CD14-positive monocyte (primary cell): ENCODE measurements around the gene EPS8L1. TPM values are rescaled to one million over a fixed set of nuclear protein-coding genes. Genes with fewer than 3 reads are reported as not detected.

Source experiments
- DNase-seq, 3 donors: peaks; one replicate each; pipeline ENCODE4 v3.0.0-alpha.2; 2011 to 2022
- H2AFZ ChIP-seq: 2 replicates; pipeline ENCODE4 v1.6.0; 2012; ENCODE audit warnings: mild to moderate bottlenecking, low read depth, low read length, inconsistent platforms; ENCODE audit not compliant: insufficient read depth, poor library complexity, severe bottlenecking
- H3K27ac ChIP-seq, 2 donors: 1 replicate in 1 of 2; 2 replicates in 1 of 2; pipeline ENCODE4 v1.5.1; 2012 to 2013; ENCODE audit warnings: low read length in 2 of 2, control low read depth in 1 of 2, inconsistent platforms in 1 of 2, low read depth in 1 of 2, mild to moderate bottlenecking in 1 of 2
- H3K27me3 ChIP-seq, 2 donors: one replicate each; pipeline versions ENCODE4 v1.6.0 to v1.6.1; 2011 to 2013; ENCODE audit warnings: low read length in 2 of 2; ENCODE audit not compliant: control insufficient read depth in 2 of 2, insufficient read depth in 2 of 2
- H3K36me3 ChIP-seq, 2 donors: replicated peaks in 1 of 2; 1 replicate in 1 of 2; 2 replicates in 1 of 2; pipeline versions ENCODE4 v1.5.1 to v1.6.1; 2012 to 2013; ENCODE audit warnings: low read length in 2 of 2, control low read depth in 1 of 2, inconsistent platforms in 1 of 2, mild to moderate bottlenecking in 1 of 2; ENCODE audit not compliant: insufficient read depth in 2 of 2, control insufficient read depth in 1 of 2
- H3K4me1 ChIP-seq, 2 donors: 1 replicate in 1 of 2; 2 replicates in 1 of 2; pipeline versions ENCODE4 v1.5.1 to v1.6.1; 2012 to 2013; ENCODE audit warnings: low read length in 2 of 2, control low read depth in 1 of 2, inconsistent platforms in 1 of 2, mild to moderate bottlenecking in 1 of 2, moderate library complexity in 1 of 2; ENCODE audit not compliant: insufficient read depth in 2 of 2, control insufficient read depth in 1 of 2
- H3K4me2 ChIP-seq: replicated peaks from 2 replicates; pipeline ENCODE3; 2012; ENCODE audit warnings: low read length, moderate library complexity, mild to moderate bottlenecking; ENCODE audit not compliant: poor library complexity, severe bottlenecking; ENCODE audit errors: extremely low read depth
- H3K4me3 ChIP-seq, 3 experiments: fragments of 200-600 bp in 1 of 3; sonication (generic) in 1 of 3; replicated peaks in 1 of 3; 1 replicate in 2 of 3; 2 replicates in 1 of 3; pipeline ENCODE4 v1.5.1; 2011 to 2013; ENCODE audit warnings: low read length in 3 of 3, mild to moderate bottlenecking in 3 of 3, control low read depth in 2 of 3, low read depth in 2 of 3, inconsistent platforms in 1 of 3, moderate library complexity in 1 of 3
- H3K79me2 ChIP-seq: 2 replicates; pipeline ENCODE4 v1.6.0; 2012; ENCODE audit warnings: mild to moderate bottlenecking, control low read depth, inconsistent platforms, low read length, moderate library complexity; ENCODE audit not compliant: insufficient read depth
- H3K9ac ChIP-seq: 2 replicates; pipeline ENCODE4 v1.6.0; 2017; ENCODE audit warnings: low read length, mild to moderate bottlenecking; ENCODE audit not compliant: insufficient read depth, poor library complexity, severe bottlenecking
- H3K9me3 ChIP-seq, 2 donors: replicated peaks in 1 of 2; 1 replicate in 1 of 2; 2 replicates in 1 of 2; pipeline versions ENCODE4 v1.5.1 to v1.6.1; 2012 to 2013; ENCODE audit warnings: low read length in 2 of 2, control low read depth in 1 of 2; ENCODE audit not compliant: control insufficient read depth in 1 of 2, insufficient read depth in 1 of 2
- H4K20me1 ChIP-seq: 2 replicates; pipeline ENCODE4 v1.6.0; 2012; ENCODE audit warnings: mild to moderate bottlenecking, low read length, control low read depth, moderate library complexity; ENCODE audit not compliant: insufficient read depth
- H3K27ac Mint-ChIP-seq, 7 donors: one replicate each; pipeline ENCODE4 v1.8.0; 2020; ENCODE audit warnings: mild to moderate bottlenecking in 7 of 7, mixed read lengths in 7 of 7, moderate library complexity in 6 of 7, inconsistent platforms in 2 of 7
- H3K27me3 Mint-ChIP-seq, 3 donors: one replicate each; pipeline ENCODE4 v1.8.0; 2021 to 2022; ENCODE audit warnings: low read depth in 3 of 3, mild to moderate bottlenecking in 3 of 3, mixed read lengths in 3 of 3, moderate library complexity in 3 of 3, inconsistent platforms in 1 of 3
- H3K36me3 Mint-ChIP-seq, 2 donors: one replicate each; pipeline ENCODE4 v1.8.0; 2020; ENCODE audit warnings: mixed read lengths in 2 of 2, inconsistent platforms in 1 of 2, mild to moderate bottlenecking in 1 of 2
- H3K4me1 Mint-ChIP-seq: one replicate; pipeline ENCODE4 v1.8.0; 2020; ENCODE audit warnings: mild to moderate bottlenecking, mixed read lengths
- H3K4me3 Mint-ChIP-seq, 2 donors: one replicate each; pipeline ENCODE4 v1.8.0; 2020; ENCODE audit warnings: mild to moderate bottlenecking in 2 of 2, mixed read lengths in 2 of 2, moderate library complexity in 1 of 2
- H3K9me3 Mint-ChIP-seq, 7 donors: one replicate each; pipeline ENCODE4 v1.8.0; 2020 to 2022; ENCODE audit warnings: mixed read lengths in 7 of 7, mild to moderate bottlenecking in 6 of 7, moderate library complexity in 6 of 7, inconsistent platforms in 2 of 7
- WGBS: methylation state at CpG from one replicate; pipeline ENCODE4 v1.1.5; 2013; ENCODE audit warnings: missing lambda C conversion rate; ENCODE audit not compliant: insufficient coverage; 5-methylcytosine and 5-hydroxymethylcytosine counted together
- intact Hi-C, 2 donors: fragments of 100-400 bp; cut with micrococcal nuclease; formaldehyde crosslinking; loops; one replicate each; pipeline versions ENCODE4 v1.15.0 to v1.15.1; 2023
- polyA plus RNA-seq, 3 donors: library from polyadenylated mRNA; depleted of rRNA in 1 of 3; unstranded in 2 of 3; stranded (reverse) in 1 of 3; fragments of 300-500 nt in 2 of 3; fragments of >200 nt in 1 of 3; fragmentation: Illumina TruSeq in 2 of 3; gene quantifications; 1 replicate in 2 of 3; 2 replicates in 1 of 3; pipeline ENCODE4 v1.2.3, GENCODE V29; 2012 to 2021
- TF ChIP-seq, protein P1 (sequence below): fragments of 200-600 bp; IDR thresholded peaks from one replicate; pipeline ENCODE4 v1.8.0; 2022; ENCODE audit warnings: antibody characterized with exemption, mild to moderate bottlenecking

EPS8L1 gene
- polyA plus RNA-seq, 3 donors, result 1.5 to 5.0 (median 1.8) TPM

DNA sequence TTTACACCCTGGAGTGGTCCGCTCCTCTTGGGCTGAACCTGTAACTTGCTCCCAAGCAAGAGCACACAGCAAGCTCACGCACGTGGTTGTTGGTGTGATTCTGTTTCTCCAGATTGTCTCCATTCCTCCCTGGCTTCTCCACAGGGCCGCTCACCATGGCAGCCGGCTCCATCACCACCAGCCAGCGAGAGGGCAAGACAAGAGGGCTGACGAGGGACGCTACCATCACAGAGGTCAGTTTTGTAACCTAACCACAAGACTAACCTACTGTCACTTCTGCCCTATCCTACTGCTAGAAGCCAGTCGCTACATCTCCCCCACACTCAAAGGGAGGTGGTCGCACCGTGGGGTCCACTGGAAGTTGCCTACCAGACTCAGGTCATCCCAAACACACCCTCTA is 33.0 kb upstream of the EPS8L1 start:
- no peaks in the 10 kb centered on the region for H3K79me2 ChIP-seq
- no peak overlapping the region for H3K4me2 ChIP-seq
- H3K27me3 ChIP-seq, result peaks cover 2 to 25% of the 10 kb centered on the region in 2 donors
- H3K9me3 Mint-ChIP-seq, result peaks cover 0 to 4% (median 0%) of the 10 kb centered on the region in 7 donors
- TF ChIP-seq, protein P1, sequence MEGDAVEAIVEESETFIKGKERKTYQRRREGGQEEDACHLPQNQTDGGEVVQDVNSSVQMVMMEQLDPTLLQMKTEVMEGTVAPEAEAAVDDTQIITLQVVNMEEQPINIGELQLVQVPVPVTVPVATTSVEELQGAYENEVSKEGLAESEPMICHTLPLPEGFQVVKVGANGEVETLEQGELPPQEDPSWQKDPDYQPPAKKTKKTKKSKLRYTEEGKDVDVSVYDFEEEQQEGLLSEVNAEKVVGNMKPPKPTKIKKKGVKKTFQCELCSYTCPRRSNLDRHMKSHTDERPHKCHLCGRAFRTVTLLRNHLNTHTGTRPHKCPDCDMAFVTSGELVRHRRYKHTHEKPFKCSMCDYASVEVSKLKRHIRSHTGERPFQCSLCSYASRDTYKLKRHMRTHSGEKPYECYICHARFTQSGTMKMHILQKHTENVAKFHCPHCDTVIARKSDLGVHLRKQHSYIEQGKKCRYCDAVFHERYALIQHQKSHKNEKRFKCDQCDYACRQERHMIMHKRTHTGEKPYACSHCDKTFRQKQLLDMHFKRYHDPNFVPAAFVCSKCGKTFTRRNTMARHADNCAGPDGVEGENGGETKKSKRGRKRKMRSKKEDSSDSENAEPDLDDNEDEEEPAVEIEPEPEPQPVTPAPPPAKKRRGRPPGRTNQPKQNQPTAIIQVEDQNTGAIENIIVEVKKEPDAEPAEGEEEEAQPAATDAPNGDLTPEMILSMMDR, result no peak
- H4K20me1 ChIP-seq, result peaks cover 20% of the 10 kb centered on the region
- H3K36me3 Mint-ChIP-seq, result peaks cover 42 to 47% of the 10 kb centered on the region in 2 donors
- no peak overlapping the region for H2AFZ ChIP-seq
- H3K4me1 Mint-ChIP-seq, result peaks cover 15% of the 10 kb centered on the region
- peaks cover 9 to 15% of the 10 kb centered on the region in 2 donors for H3K4me1 ChIP-seq
- DNase-seq, result no peak
- H3K4me3 Mint-ChIP-seq, result peak overlapping the region in 1 of 2 donors; percentile 71
- intact Hi-C loops, result loop anchor here in 1 of 2 donors (10.0 kb wide), 1 partner anchor 48 kb away; no protein-coding TSS in a partner anchor
- no peaks in the 10 kb centered on the region for H3K9me3 ChIP-seq
- H3K9ac ChIP-seq, result no peak overlapping the region
- H3K27ac Mint-ChIP-seq, result peak overlapping the region in 1 of 7 donors; percentile 27
- H3K27me3 Mint-ChIP-seq, result peaks cover 23 to 38% (median 28%) of the 10 kb centered on the region in 3 donors
- H3K27ac ChIP-seq, result no peak overlapping the region
- 72% methylated on average over 7 of the region's 11 CpGs for WGBS
- no peak overlapping the region for H3K4me3 ChIP-seq
- peaks cover 28 to 37% of the 10 kb centered on the region in 2 donors for H3K36me3 ChIP-seq

DNA sequence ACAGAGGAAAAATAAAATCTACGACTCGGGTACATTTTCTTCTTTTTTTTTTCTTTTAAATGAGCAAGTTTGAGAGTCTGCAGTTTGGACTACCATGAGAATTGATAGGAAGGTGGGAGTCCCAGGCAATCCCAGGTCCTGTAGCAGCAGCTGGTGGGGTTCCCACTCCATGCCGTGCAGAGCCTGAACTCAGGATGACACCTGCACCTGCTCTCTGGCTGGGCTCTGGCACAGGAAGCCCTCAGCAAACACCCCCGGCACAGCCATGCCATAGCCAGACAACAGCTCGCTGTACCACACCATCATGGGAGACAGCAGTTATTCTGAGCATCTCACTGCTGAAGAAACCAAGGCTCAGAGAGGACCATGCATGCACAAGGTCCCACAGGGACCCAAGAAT is 31.4 kb upstream of the EPS8L1 start:
- H3K27me3 ChIP-seq, result peaks cover 2 to 18% of the 10 kb centered on the region in 2 donors
- no peaks in the 10 kb centered on the region for H3K79me2 ChIP-seq
- H3K4me3 ChIP-seq, result no peak overlapping the region
- no peak overlapping the region for H3K4me3 Mint-ChIP-seq
- peaks cover 0 to 5% (median 0%) of the 10 kb centered on the region in 7 donors for H3K9me3 Mint-ChIP-seq
- no peak overlapping the region for H3K27ac ChIP-seq
- TF ChIP-seq, protein P1, result no peak
- peaks cover 23 to 31% (median 28%) of the 10 kb centered on the region in 3 donors for H3K27me3 Mint-ChIP-seq
- H2AFZ ChIP-seq, result no peak overlapping the region
- no peak overlapping the region for H3K4me2 ChIP-seq
- intact Hi-C loops, result loop anchor here in 1 of 2 donors (10.0 kb wide), 1 partner anchor 49 kb away; no protein-coding TSS in a partner anchor
- WGBS, result 100% methylated on average over 4 of the region's 5 CpGs
- H3K4me1 Mint-ChIP-seq, result peaks cover 15% of the 10 kb centered on the region
- no peak for DNase-seq
- H3K9me3 ChIP-seq, result no peaks in the 10 kb centered on the region
- no peak overlapping the region for H3K27ac Mint-ChIP-seq
- peaks cover 54 to 60% of the 10 kb centered on the region in 2 donors for H3K36me3 Mint-ChIP-seq
- peaks cover 20% of the 10 kb centered on the region for H4K20me1 ChIP-seq
- peaks cover 43 to 51% of the 10 kb centered on the region in 2 donors for H3K36me3 ChIP-seq
- no peak overlapping the region for H3K9ac ChIP-seq
- H3K4me1 ChIP-seq, result peaks cover 9 to 15% of the 10 kb centered on the region in 2 donors
